Skin epidermis (tissue), 12 donors: ENCODE data around the gene LAMB1.
A peak's percentile ranks its signal among the peaks of the same experiment; 100 is the strongest.
"Not testable (repeated sequence)": the region's sequence is repeated elsewhere in the genome, so short reads cannot be mapped to it uniquely, and the experiment has no call there.

ENCODE experiments used
- H3K27ac ChIP-seq, 21 experiments: fragments of 200-600 bp; sonication (generic) in 11 of 21; one replicate each; pipeline ENCODE4 v1.5.0; 2020; ENCODE audit warnings: mild to moderate bottlenecking in 3 of 21, inconsistent platforms in 2 of 21, moderate library complexity in 2 of 21
- H3K4me3 ChIP-seq, 7 experiments: fragments of 200-600 bp; sonication (generic) in 2 of 7; one replicate each; pipeline ENCODE4 v1.5.0; 2020; ENCODE audit warnings: inconsistent platforms in 2 of 7, mild to moderate bottlenecking in 2 of 7, moderate library complexity in 1 of 7

LAMB1 gene

GRCh38 chr7:107898997-107899594, 103.9 kb downstream of the LAMB1 start:
- Histone ChIP-seq H3K4me3 (no peak overlapping the region), H3K27ac (no peak overlapping the region)

DNA sequence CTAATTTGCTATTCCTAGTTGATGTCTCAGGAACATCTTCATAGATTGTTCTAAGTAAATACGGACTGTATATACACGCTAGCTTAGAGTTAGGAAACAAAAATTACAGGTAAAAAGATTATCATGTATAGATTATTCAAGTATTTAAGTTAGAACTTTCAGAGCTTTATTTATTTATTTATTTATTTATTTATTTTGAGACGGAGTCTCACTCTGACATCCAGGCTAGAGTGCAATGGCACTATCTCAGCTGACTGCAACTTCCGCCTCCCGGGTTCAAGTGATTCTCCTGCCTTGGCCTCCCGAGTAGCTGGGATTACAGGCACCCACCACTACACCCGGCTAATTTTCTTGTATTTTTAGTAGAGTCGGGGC, 110.6 kb downstream of the LAMB1 start:
- Histone ChIP-seq H3K27ac (peak overlapping the region in 5 of 21 experiments; percentile 86 to 98 (median 97)), H3K4me3 (peak overlapping the region in 4 of 7 experiments; percentile 63 to 89 (median 86))

GRCh38 chr7:107891636-107892366, 111.2 kb downstream of the LAMB1 start:
- Histone ChIP-seq H3K27ac (peak overlapping the region; percentile 57 to 98 (median 95)), H3K4me3 (peak overlapping the region; percentile 63 to 89 (median 78))

DNA sequence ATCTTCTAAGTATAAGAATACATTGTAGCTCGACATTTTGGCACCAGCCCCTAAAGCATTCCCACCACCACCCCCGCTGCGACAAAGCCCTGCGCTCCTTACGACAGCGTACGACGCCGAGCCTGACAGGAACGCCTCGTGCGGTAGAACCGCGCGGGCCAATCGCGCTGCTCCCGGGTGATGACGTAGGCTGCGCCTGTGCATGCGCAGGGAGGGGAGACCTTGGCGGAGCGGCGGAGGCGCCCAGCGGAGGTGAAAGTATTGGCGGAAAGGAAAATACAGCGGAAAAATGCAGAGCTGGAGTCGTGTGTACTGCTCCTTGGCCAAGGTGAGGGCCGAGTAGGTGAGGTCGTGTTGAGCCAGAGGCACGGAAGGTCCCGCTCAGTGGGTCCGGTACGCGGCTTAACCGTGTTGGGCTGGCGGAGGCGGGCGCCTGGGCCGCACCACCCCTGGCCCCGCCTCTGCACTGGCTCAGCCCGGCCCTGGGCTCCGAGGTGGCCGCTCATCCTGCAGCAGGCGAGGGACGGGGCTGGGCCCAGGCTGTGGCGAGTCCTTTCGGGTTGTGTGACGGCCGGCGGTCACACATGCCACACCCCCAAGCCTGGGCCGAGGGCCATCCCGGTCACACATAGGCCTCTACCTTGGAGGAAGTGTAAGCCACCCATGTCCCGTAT, 111.9 kb downstream of the LAMB1 start, which contains the start of gene DLD:
TSS of gene DLD (plus strand) at position 222 of the 674 bp plus-strand sequence. CDS start at position 290, 68 bp downstream.
- peak within 1 kb of the TSS; percentile 57 to 98 (median 95) for H3K27ac ChIP-seq
- peak within 1 kb of the TSS; percentile 63 to 89 (median 78) for H3K4me3 ChIP-seq

GRCh38 chr7:107890493-107890961, 112.4 kb downstream of the LAMB1 start:
- Histone ChIP-seq H3K27ac (peak overlapping the region in 20 of 21 experiments; percentile 82 to 98 (median 95)), H3K4me3 (peak overlapping the region; percentile 63 to 89 (median 78))

DNA sequence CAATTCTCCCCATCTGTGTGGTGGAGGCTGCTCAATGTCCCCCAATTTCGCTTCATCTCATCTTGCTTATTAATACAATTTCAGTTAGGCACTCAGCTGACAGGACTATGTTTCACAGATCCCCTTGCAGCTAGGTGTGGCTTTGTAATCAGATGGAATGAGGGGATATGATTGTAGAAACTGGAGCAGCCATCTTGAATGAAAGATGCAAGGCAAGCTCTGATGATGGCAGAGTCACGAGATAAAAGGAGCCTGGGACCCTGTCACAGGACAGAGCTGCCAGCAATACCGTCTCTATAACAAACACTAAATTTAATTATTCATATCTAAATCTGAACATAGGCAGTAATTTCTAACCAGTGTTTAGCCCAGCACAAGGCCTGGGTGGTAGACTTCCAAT, 113.0 kb downstream of the LAMB1 start:
- peak overlapping the region in 9 of 21 experiments; percentile 86 to 98 (median 96) for H3K27ac ChIP-seq
- no peak overlapping the region for H3K4me3 ChIP-seq

DNA sequence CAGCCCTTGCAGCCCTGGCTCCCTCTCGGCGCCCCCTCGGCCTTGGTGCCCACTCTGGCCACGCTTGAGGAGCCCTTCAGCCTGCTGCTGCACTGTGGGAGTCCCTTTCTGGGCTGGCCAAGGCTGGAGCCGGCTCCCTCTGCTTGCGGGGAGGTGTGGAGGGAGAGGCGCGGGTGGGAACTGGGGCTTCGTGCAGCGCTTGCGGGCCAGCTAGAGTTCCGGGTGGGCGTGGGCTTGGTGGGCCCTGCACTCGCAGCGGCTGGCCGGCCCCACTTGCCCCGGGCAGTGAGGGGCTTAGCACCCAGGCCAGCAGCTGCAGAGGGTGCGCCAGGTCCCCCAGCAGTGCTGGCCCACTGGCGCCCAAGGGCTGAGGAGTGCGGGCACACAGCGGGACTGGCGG, 115.1 kb downstream of the LAMB1 start:
- not testable (repeated sequence) for H3K4me3 ChIP-seq, H3K27ac ChIP-seq

DNA sequence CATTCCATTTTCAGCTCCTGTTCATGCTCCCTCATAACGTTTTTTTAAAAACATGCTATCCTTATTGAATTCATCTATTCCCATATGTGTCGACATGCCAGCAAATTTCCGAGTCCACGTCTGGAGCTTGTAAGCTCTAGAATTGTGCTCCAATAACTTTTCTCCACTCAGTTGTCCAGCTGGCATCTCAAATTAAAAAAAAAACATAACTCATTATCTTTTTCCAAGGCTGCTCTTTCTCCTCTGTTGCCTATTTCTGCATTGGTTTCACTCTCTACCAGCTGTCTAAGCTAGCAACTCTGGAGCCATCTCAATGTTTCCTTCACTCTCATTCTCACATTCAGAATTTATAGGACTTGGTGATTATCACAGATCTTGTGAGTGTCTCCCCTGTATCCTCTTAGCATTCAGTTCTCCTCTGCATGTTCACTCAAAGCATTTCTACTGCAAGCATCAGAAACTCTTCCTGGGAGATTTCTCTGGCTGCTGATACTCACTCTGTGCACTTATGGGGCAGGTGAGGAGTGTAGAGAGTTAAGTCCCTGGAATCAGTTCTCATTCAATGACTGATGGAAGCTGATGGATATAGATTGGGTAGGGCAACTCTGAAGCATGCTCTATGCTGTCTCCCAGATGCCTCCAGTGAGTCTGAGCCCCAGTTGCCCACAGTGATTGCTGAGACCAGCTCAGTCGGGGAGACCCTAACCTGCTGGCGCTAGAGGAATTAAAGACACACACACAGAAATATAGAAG, 118.7 kb downstream of the LAMB1 start:
- no peak overlapping the region for H3K4me3 ChIP-seq

GRCh38 chr7:107882766-107883165, 120.2 kb downstream of the LAMB1 start:
- no peak overlapping the region for H3K27ac ChIP-seq
- no peak overlapping the region for H3K4me3 ChIP-seq

More for the DNA sequence above, 118.7 kb downstream of the LAMB1 start:
- no peak overlapping the region for H3K27ac ChIP-seq

GRCh38 chr7:107879400-107880035, 123.4 kb downstream of the LAMB1 start:
- Histone ChIP-seq H3K4me3 (no peak overlapping the region), H3K27ac (no peak overlapping the region)

DNA sequence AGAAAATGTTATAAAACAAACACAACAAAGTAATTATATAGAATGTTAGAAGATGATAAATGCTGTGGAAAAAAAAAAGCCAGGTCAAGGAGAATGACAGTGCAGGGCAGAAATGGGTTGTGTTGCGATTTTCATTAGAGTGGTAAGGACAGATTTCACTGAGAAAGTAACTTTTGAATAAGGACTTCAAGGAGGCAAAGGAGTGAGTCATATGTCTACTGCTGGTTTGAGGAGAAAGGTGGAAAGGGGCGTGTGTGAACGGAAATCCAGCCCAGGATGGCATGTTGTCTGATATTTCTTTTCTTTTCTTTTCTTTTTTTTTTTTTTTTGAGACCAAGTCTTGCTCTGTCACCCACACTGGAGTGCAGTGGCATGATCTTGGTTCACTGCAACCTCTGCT, 124.3 kb downstream of the LAMB1 start:
- Histone ChIP-seq H3K4me3 (no peak overlapping the region), H3K27ac (no peak overlapping the region)

GRCh38 chr7:107877731-107878382, 125.1 kb downstream of the LAMB1 start:
- Histone ChIP-seq H3K27ac (no peak overlapping the region), H3K4me3 (no peak overlapping the region)

GRCh38 chr7:107876916-107877315, 126.0 kb downstream of the LAMB1 start:
- Histone ChIP-seq H3K27ac (no peak overlapping the region), H3K4me3 (no peak overlapping the region)

GRCh38 chr7:107874605-107875446, 128.1 kb downstream of the LAMB1 start:
- no peak overlapping the region for H3K27ac ChIP-seq
- H3K4me3 ChIP-seq = no peak overlapping the region

DNA sequence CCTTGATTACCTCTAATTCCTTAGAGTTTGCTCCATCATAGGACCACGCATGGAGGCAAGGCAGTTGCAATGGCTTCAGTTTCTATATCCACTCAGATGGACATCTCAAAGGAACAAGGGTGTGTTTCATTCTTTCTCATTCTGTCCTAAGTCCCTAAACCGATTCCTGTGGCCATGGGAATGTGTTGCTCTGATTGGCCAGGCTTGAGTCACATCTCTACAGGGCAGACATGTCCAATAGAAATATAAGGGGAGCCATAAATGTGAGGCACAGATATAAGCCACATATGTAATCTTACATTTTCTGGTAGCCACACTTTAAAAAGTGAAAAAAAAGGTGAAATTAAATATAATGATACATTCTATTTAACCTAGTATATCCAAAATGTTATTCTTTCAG, 128.8 kb downstream of the LAMB1 start:
- Histone ChIP-seq H3K27ac (no peak overlapping the region), H3K4me3 (no peak overlapping the region)
